GM12875 (cell line): Measurements from ENCODE around the gene TFDP1.

ENCODE experiments used
- H3K4me3 ChIP-seq: one replicate; pipeline ENCODE4 v1.5.1; 2011; ENCODE audit warnings: low read depth, low read length, control low read depth
- TF ChIP-seq, protein P1 (sequence below): IDR thresholded peaks from 2 replicates; pipeline ENCODE4 v1.5.1; 2011; ENCODE audit warnings: low read depth, mild to moderate bottlenecking, control low read depth, inconsistent platforms, low read length, moderate library complexity, borderline replicate concordance; ENCODE audit not compliant: insufficient read depth

TFDP1 gene

DNA sequence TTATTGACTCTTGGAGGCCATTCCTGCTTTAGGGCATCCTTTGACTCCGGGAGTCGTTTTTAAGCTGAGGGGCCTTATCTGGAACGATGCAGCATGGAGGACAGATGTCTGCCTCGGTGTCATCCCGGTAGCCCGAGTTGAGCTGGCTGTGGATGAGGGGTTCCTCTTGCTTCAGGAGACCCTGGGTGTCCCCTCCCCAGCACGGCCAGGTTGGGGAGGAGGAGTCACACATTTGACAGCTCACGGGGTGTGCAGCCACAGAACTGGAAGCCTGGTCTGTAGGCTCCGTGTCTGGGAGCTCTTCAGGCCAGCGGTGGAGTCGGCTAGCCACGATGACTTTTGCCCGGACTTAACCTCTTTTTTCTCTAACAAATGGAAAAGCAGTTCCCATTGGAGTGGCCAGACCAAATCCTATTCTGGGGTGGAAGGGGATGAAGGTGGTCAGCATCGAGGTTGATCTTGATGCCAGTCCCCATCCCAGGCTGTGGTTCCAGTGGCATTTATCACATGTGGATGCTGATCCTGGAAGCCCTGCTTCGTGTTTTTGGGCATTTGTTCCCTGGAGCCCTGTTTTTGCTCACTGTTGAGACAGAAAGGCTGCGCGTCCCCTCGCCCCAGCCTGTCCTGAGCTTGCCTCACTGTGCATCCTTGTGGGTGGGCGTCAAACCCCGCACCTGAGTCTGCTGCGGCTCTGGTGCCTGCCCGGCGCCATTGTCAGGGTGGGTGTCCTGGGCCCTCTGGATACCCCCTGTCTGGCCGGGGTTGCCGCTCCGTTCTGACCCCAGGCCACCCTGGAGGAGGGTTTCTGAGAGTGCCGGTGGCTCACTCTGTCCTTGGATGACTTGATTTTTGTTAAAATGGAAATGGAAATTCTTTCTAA, 12.0 kb downstream of the TFDP1 start:
- no peak overlapping the region for H3K4me3 ChIP-seq
- TF ChIP-seq, protein P1, sequence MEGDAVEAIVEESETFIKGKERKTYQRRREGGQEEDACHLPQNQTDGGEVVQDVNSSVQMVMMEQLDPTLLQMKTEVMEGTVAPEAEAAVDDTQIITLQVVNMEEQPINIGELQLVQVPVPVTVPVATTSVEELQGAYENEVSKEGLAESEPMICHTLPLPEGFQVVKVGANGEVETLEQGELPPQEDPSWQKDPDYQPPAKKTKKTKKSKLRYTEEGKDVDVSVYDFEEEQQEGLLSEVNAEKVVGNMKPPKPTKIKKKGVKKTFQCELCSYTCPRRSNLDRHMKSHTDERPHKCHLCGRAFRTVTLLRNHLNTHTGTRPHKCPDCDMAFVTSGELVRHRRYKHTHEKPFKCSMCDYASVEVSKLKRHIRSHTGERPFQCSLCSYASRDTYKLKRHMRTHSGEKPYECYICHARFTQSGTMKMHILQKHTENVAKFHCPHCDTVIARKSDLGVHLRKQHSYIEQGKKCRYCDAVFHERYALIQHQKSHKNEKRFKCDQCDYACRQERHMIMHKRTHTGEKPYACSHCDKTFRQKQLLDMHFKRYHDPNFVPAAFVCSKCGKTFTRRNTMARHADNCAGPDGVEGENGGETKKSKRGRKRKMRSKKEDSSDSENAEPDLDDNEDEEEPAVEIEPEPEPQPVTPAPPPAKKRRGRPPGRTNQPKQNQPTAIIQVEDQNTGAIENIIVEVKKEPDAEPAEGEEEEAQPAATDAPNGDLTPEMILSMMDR: no peak

DNA sequence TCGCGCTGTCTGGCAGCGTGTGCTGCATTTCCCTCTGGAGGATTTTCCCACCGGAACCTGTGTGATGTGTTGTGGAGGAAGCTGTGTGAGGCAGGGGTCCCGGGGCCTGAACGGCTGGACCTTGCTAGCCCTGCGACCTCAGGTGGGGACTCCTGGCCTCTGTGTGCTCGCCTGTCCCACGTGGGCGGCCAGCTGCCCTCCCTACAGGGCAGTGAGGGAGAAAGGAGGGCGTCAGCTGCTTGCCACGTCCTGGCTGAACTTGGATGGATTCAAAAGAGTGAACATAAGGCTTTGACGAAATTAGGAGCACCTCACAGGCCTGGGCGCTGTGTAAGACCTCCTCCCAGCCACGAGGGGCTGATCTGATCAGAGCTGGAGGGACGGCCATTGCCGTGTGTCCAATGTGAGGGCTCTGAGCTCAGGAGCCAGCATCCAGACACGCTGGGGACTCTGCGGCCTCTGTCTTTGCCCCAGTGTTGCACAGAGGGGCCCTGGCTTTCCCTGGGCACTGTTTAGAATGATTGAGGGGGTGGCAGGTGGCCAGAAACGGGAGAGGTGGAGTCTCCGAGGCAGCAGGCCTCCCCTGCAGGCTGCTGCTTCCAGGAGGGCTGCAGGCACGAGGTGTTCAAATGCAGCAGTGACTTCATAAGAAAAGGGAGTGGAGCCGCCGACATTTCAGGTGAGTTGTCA, 13.0 kb downstream of the TFDP1 start:
- TF ChIP-seq, protein P1: no peak
- H3K4me3 ChIP-seq: no peak overlapping the region

DNA sequence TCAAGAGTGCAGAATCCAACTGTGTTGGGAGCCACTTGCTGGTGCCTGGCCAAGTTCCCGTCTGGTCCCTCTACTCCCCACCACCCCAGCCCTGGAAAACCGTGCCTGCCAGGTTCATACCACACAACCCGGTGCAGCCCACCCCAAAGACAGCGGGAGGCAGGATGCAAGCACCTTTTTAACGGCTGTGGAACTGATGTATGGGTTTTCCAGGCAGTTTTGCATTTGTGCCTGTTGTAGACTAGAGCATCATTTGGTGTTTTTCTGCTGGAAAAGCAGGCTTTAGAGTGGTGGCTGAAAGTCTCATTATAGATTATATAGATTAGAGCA, 13.5 kb downstream of the TFDP1 start:
- TF ChIP-seq, protein P1: no peak
- no peak overlapping the region for H3K4me3 ChIP-seq

DNA sequence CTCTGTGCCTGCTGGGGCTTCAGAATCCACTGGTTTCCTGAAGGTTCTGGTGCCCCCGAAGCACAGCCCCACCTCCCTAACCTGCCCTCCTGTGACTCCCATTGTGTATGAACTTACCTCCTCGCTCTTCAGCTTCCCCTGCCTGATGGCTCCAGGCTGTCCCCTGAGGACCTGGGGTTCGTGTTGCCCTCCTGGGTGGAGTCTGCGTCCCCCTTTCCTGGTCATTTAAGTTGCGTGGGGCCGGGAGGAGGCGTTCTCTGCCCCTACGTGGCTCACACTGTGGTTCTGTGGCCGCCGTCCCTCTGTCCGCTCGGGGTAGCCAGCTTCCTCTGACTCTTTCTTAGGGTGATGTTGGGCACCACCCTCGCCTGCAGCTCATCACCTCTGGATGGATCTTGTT, 13.9 kb downstream of the TFDP1 start:
- H3K4me3 ChIP-seq: no peak overlapping the region
- TF ChIP-seq, protein P1: no peak

- no peak overlapping the region for H3K4me3 ChIP-seq
- TF ChIP-seq, protein P1: no peak
Observed at GRCh38 chr13:113599391-113599790, 14.8 kb downstream of the TFDP1 start.

GRCh38 chr13:113601166-113602070, 16.9 kb downstream of the TFDP1 start:
- no peak overlapping the region for H3K4me3 ChIP-seq
- TF ChIP-seq, protein P1: no peak
